Right lobe of liver (tissue), 4 donors: ENCODE data around the gene GNAT1.

ENCODE experiments used
- POLR2A ChIP-seq: fragments of 450-650 bp; IDR thresholded peaks from one replicate; pipeline ENCODE4 v1.6.1; 2017; ENCODE audit warnings: antibody characterized with exemption, mild to moderate bottlenecking
- TF ChIP-seq, protein P1 (sequence below), 4 donors: fragments of 200-600 bp in 3 of 4; fragments of 450-650 bp in 1 of 4; IDR thresholded peaks; one replicate each; pipeline versions ENCODE4 v1.5.1 to v1.8.0; 2016 to 2022; ENCODE audit warnings: antibody characterized with exemption in 4 of 4, mild to moderate bottlenecking in 2 of 4
- donor health status: DM: no; HTN: no; CAD: no.
- donor health status: DM: no; HTN: no; CAD: no.
- donor health status: DM: no; HTN: yes; CAD: no.

DNA sequence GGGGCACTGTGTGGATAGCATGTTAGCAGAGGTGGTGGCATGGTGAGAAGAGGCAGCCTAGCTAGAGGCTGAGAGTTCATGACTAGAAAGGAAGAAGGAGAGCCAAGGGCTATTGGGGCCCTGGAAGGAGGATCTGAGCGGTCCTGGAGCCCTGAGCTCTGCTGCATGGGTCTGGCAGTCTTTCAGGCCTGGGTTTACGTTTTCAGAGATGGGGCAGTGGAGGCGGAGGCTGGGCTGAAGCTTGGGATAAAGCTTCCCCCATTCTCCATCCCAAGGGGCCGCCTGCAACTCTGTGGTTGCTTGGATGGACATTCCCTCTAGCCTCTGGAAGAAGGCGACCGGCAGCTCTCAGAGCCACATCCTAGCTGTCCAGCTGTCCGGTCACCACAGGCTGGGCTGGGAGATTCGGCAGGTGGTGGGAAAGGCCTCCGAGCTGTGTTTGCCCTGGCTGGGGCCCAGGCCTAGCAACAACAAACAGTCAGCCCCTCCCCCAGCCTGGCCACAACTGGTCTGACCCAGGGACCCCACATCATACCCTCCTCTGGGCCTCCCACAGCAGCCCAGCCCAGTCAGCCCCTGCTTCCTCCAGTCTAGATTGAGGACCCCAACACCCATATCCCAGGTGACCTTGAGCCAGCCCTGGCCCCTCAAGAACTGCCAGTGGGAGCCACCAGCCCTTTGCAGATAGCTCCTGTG, 11.9 kb downstream of the GNAT1 start:
- TF ChIP-seq, protein P1, sequence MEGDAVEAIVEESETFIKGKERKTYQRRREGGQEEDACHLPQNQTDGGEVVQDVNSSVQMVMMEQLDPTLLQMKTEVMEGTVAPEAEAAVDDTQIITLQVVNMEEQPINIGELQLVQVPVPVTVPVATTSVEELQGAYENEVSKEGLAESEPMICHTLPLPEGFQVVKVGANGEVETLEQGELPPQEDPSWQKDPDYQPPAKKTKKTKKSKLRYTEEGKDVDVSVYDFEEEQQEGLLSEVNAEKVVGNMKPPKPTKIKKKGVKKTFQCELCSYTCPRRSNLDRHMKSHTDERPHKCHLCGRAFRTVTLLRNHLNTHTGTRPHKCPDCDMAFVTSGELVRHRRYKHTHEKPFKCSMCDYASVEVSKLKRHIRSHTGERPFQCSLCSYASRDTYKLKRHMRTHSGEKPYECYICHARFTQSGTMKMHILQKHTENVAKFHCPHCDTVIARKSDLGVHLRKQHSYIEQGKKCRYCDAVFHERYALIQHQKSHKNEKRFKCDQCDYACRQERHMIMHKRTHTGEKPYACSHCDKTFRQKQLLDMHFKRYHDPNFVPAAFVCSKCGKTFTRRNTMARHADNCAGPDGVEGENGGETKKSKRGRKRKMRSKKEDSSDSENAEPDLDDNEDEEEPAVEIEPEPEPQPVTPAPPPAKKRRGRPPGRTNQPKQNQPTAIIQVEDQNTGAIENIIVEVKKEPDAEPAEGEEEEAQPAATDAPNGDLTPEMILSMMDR (IDR thresholded peaks at IDR 0.05) = no peak
- TF ChIP-seq POLR2A = peak; percentile 38
